Melanocyte of skin (primary cell): ENCODE results near the gene CCNF. TPM values are rescaled to one million over a fixed set of nuclear protein-coding genes. Genes with fewer than 3 reads are reported as not detected.

Experiments
- small RNA-seq, 2 donors: library from RNA; depleted of rRNA; stranded (forward); fragments of <200 nt; gene quantifications; one replicate each; pipeline ENCODE3, GENCODE V24; 2012
- total RNA-seq, 2 donors: library from RNA; depleted of rRNA; stranded (reverse); fragments of >200 nt; gene quantifications; 2 replicates each; pipeline ENCODE4 v1.2.3, GENCODE V29; 2012

CCNF gene
- total RNA-seq = 10 to 100 TPM; 18.2 to 44.3 TPM

GRCh38 chr16:2429034-2429770 is at the start of gene CCNF:
Gene CCNF, plus strand, starts transcription at chr16:2429447. Its CDS starts 35 bp downstream, at chr16:2429482.

GRCh38 chr16:2459647-2460390 is 30.6 kb downstream of the CCNF start, which contains the start of gene TEDC2:
Gene TEDC2, plus strand, starts transcription at chr16:2460109. Its CDS starts 36 bp downstream, at chr16:2460145.

GRCh38 chr16:2471016-2471652 is 41.9 kb downstream of the CCNF start, which contains the start of gene NTN3:
Gene NTN3, plus strand, starts transcription at chr16:2471297. Its CDS starts 405 bp downstream, at chr16:2471702.

GRCh38 chr16:2474877-2475412 is 45.7 kb downstream of the CCNF start, which contains the start of gene TBC1D24:
Gene TBC1D24, plus strand, starts transcription at chr16:2475127. Its CDS starts 21,022 bp downstream, at chr16:2496149.

Small RNA genes within 50 kb of the gene (small RNA-seq; reads per million reads assigned to genes)
- 0.43 to 4.2 reads per million in 2 donors for gene MIR6768

Other genes with a start within 250 kb of the CCNF start
- gene CASKIN1, start 232.8 kb upstream of the CCNF start, total RNA-seq = 1 to 10 TPM in 1 of 2 donors, under 1 TPM in 1; 0.34 to 1.7 TPM
- gene MLST8, start 224.0 kb upstream of the CCNF start, total RNA-seq = 10 to 100 TPM; 28.6 to 47.6 TPM
- gene BRICD5, start 218.6 kb upstream of the CCNF start, total RNA-seq = 1 to 10 TPM; 1.3 to 2.1 TPM
- gene PGP, start 214.6 kb upstream of the CCNF start, total RNA-seq = 10 to 100 TPM; 28.9 to 40.6 TPM
- gene E4F1, start 205.9 kb upstream of the CCNF start, total RNA-seq = 10 to 100 TPM; 23.4 to 29.6 TPM
- gene DNASE1L2, start 193.0 kb upstream of the CCNF start, total RNA-seq = under 1 TPM; under 0.01 to 0.69 TPM
- 10 to 100 TPM; 23.4 to 27.3 TPM for gene ECI1, start 177.9 kb upstream of the CCNF start, total RNA-seq
- gene RNPS1, start 161.3 kb upstream of the CCNF start, total RNA-seq = 100 to 1,000 TPM in 1 of 2 donors, 10 to 100 TPM in 1; 96.0 to 155 TPM
- gene ABCA3, start 88.7 kb upstream of the CCNF start, total RNA-seq = under 1 TPM; under 0.01 to 0.69 TPM
- 10 to 100 TPM in 1 of 2 donors, 1 to 10 TPM in 1; 7.6 to 17.6 TPM for gene TEDC2, start 30.7 kb downstream of the CCNF start, total RNA-seq
- under 1 TPM; under 0.01 to 0.34 TPM for gene NTN3, start 41.9 kb downstream of the CCNF start, total RNA-seq
- gene TBC1D24, start 45.7 kb downstream of the CCNF start, total RNA-seq = 10 to 100 TPM; 19.6 to 22.4 TPM
- 10 to 100 TPM; 67.6 to 90.5 TPM for gene ATP6V0C, start 84.5 kb downstream of the CCNF start, total RNA-seq
- 100 to 1,000 TPM; 141 to 147 TPM for gene AMDHD2, start 90.9 kb downstream of the CCNF start, total RNA-seq
- not detected for gene CEMP1, start 102.0 kb downstream of the CCNF start, total RNA-seq
- gene PDPK1, start 108.6 kb downstream of the CCNF start, total RNA-seq = 10 to 100 TPM; 24.8 to 30.3 TPM